HepG2 (cell line): ENCODE data around the gene AGBL2.
A peak's percentile ranks its signal among the peaks of the same experiment; 100 is the strongest.

Source experiments
- BRF2 ChIP-seq: sonication (generic); formaldehyde crosslinking; IDR thresholded peaks from 2 replicates; pipeline ENCODE4 v1.8.1; 2022; ENCODE audit warnings: mild to moderate bottlenecking, missing genetic modification reagents
- CTCF ChIP-seq: sonication (generic); formaldehyde crosslinking; IDR thresholded peaks from 2 replicates; pipeline ENCODE4 v1.5.0; 2020; ENCODE audit warnings: mild to moderate bottlenecking, missing genetic modification reagents, moderate library complexity
- E2F5 ChIP-seq: sonication (generic); formaldehyde crosslinking; conservative IDR thresholded peaks from 2 replicates; pipeline ENCODE4 v1.4.0; 2020; ENCODE audit warnings: missing genetic modification reagents
- EP300 ChIP-seq, 3 experiments: sonication (generic) in 1 of 3; formaldehyde crosslinking in 1 of 3; IDR thresholded peaks; 2 replicates each; pipeline versions ENCODE4 v1.5.1 to v1.6.1; 2011 to 2020; ENCODE audit warnings: low read depth in 2 of 3, low read length in 2 of 3, borderline replicate concordance in 1 of 3, improper control_type of control experiment in 1 of 3, mild to moderate bottlenecking in 1 of 3, missing genetic modification reagents in 1 of 3, moderate library complexity in 1 of 3
- FOSL1 ChIP-seq: sonication (generic); formaldehyde crosslinking; IDR thresholded peaks from 2 replicates; pipeline ENCODE4 v1.9.0; 2021; ENCODE audit warnings: missing genetic modification reagents, borderline replicate concordance
- FOXM1 ChIP-seq: sonication (generic); formaldehyde crosslinking; IDR thresholded peaks from 2 replicates; pipeline ENCODE4 v1.5.0; 2020; ENCODE audit warnings: missing genetic modification reagents
- HDAC6 ChIP-seq: fragments of 200-600 bp; sonication (generic); IDR thresholded peaks from 2 replicates; pipeline ENCODE4 v1.7.0; 2017; ENCODE audit warnings: mild to moderate bottlenecking, antibody characterized with exemption, low read length, low read depth
- JUND ChIP-seq: sonication (generic); formaldehyde crosslinking; IDR thresholded peaks from 2 replicates; pipeline ENCODE4 v1.8.0; 2022; ENCODE audit warnings: mild to moderate bottlenecking, missing genetic modification reagents
- POLR2A ChIP-seq, 2 experiments: IDR thresholded peaks; 2 replicates each; pipeline ENCODE4 v1.6.1; 2011; ENCODE audit warnings: low read depth in 2 of 2, low read length in 2 of 2, mild to moderate bottlenecking in 1 of 2, moderate library complexity in 1 of 2; ENCODE audit not compliant: insufficient read depth in 1 of 2
- POLR2AphosphoS5 ChIP-seq: IDR thresholded peaks from 2 replicates; pipeline ENCODE4 v1.6.1; 2012; ENCODE audit warnings: low read depth, low read length
- RNF2 ChIP-seq: fragments of 450-650 bp; conservative IDR thresholded peaks from 2 replicates; pipeline ENCODE4 v1.6.1; 2016; ENCODE audit warnings: low read depth
- TAF15 ChIP-seq: fragments of 200-400 bp; formaldehyde crosslinking; IDR thresholded peaks from one replicate; pipeline ENCODE4 v1.6.1; 2018; ENCODE audit warnings: mild to moderate bottlenecking, low read depth, low read length; ENCODE audit not compliant: poor library complexity, severe bottlenecking
- USF2 ChIP-seq, 2 experiments: sonication (generic) in 1 of 2; formaldehyde crosslinking in 1 of 2; IDR thresholded peaks; 2 replicates each; pipeline versions ENCODE4 v1.5.1 to v1.6.1; 2011 to 2020; ENCODE audit warnings: borderline replicate concordance in 1 of 2, low read depth in 1 of 2, low read length in 1 of 2, mild to moderate bottlenecking in 1 of 2, missing genetic modification reagents in 1 of 2, moderate library complexity in 1 of 2
- ZNF337 ChIP-seq: sonication (generic); formaldehyde crosslinking; IDR thresholded peaks from 2 replicates; pipeline ENCODE4 v1.5.1; 2020; ENCODE audit warnings: missing genetic modification reagents, low read depth, mild to moderate bottlenecking, borderline replicate concordance

GRCh38 chr11:47616726-47617416, 98.3 kb downstream of the AGBL2 start:
- TF ChIP-seq FOXM1 (CRISPR knock-in tag) (no peak), ZNF337 (no peak), TAF15 (no peak), CTCF (CRISPR knock-in tag) (peak; percentile 85), USF2 (IDR thresholded peaks at IDR 0.05; ENCODE audit: low read depth, low read length) (no peak), USF2 (CRISPR knock-in tag; IDR thresholded peaks at IDR 0.05; ENCODE audit: borderline replicate concordance) (no peak), JUND (CRISPR knock-in tag) (no peak), RNF2 (no peak), POLR2A (IDR thresholded peaks at IDR 0.05; ENCODE audit: insufficient read depth in 1 of 2, low read depth in 2 of 2, low read length in 2 of 2) (no peak), FOSL1 (no peak), BRF2 (CRISPR knock-in tag) (no peak), EP300 (IDR thresholded peaks at IDR 0.05; ENCODE audit: low read depth in 2 of 2, low read length in 2 of 2) (no peak), EP300 (CRISPR knock-in tag; IDR thresholded peaks at IDR 0.05; ENCODE audit: borderline replicate concordance) (no peak), HDAC6 (no peak), POLR2AphosphoS5 (no peak), E2F5 (CRISPR knock-in tag) (no peak)
